ENCODE data around the gene RPS6KL1.

Gene RPS6KL1

DNA sequence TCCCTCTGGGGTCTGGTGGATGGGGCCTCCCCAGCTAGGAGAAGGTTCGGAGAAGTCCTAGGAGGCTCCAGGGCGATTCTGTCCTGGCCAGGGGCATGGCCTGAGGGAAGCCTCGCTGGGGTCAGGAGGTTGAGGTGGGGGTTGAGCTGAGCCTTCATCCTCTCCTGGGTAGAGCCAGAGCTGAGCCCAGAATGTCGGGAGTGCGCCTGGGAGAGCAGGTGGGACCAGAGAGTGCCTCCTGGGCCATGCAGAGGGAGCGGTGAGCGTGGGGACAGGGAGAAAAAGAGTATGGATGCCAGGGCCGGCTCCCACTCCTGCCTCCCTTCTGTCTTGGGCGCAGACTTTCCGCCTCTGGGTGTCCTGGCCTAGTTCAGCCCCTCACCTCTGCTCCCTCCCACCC is 13.1 kb downstream of the RPS6KL1 start (continued):
- TF ChIP-seq ZFHX2 (tag by site-specific recombination; conservative IDR thresholded peaks at IDR 0.05) (no peak), ZFP69B (tag by site-specific recombination; IDR thresholded peaks at IDR 0.05) (no peak), ZNF561 (tag by site-specific recombination; IDR thresholded peaks at IDR 0.05; ENCODE audit: borderline replicate concordance) (no peak), ZNF654 (tag by site-specific recombination; IDR thresholded peaks at IDR 0.05; ENCODE audit: low read depth) (no peak)

DNA sequence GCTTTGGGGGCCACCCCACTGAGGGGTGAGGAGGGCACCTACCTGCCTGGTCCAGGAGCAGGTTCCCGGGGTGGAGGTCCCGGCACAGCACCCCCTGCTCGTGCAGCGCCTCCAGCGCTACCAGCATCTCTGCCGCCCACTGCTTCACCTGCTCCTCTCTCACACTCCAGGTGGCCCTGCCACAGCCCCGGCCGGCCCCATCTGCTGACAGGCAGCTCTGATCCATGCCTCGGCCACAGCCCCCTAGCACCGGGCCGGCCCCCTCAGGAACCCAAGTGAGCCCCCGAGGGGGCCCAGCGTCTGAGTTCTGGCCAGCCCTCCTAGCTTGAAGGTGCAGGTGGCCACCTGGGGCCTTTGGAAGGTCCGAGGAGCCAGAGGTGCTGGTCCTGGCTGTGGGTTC is 13.6 kb downstream of the RPS6KL1 start:
- ChIA-PET POLR2A (no interaction called here), CTCF (interaction anchor here (6.3 kb wide), 1 partner anchor 14 kb away, joined by 64 read pairs; no protein-coding TSS in a partner anchor)
- Histone ChIP-seq H3K36me3 (ENCODE audit: control insufficient read depth in 2 of 2, insufficient read depth in 1 of 2, low read length in 2 of 2) (peaks cover 0 to 21% of the 10 kb centered on the region in 2 experiments; a peak in 2 of 3 replicates), H3K27ac (ENCODE audit: extremely low read depth, low read depth, low read length) (no peak overlapping the region), H3K4me1 (ENCODE audit: control insufficient read depth, insufficient read depth, low read length) (no peaks in the 10 kb centered on the region), H3K9me3 (ENCODE audit: control insufficient read depth, insufficient read depth, low read depth, low read length) (no peaks in the 10 kb centered on the region), H3K4me3 (ENCODE audit: low read depth, low read length) (no peak overlapping the region)
- TF ChIP-seq, protein P1, sequence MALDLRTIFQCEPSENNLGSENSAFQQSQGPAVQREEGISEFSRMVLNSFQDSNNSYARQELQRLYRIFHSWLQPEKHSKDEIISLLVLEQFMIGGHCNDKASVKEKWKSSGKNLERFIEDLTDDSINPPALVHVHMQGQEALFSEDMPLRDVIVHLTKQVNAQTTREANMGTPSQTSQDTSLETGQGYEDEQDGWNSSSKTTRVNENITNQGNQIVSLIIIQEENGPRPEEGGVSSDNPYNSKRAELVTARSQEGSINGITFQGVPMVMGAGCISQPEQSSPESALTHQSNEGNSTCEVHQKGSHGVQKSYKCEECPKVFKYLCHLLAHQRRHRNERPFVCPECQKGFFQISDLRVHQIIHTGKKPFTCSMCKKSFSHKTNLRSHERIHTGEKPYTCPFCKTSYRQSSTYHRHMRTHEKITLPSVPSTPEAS (tag by site-specific recombination; IDR thresholded peaks at IDR 0.05): no peak

DNA sequence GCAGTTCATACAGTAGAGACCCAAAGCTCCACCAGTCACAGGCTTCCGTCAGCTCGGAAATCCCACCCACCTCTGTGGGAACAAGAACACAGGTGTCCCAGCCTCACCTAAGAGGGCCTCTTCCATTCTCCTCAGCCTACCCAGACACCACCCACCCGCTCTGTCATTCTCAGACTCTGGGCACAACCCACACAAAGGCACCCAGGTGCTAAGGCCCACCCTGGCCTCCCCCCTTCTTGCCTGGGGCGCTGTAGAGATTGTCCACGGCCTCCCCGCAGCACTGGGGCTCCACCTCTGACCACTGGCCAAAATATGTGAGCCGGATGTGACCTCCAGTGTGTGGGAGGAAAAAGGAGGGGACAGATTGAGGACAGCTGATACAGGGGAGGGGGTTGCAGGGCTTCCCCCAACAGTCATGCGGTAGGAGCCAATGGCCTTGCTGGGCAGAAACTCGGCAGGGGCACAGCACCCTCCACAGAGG is 14.2 kb downstream of the RPS6KL1 start:
- H3K9me3 ChIP-seq (ENCODE audit: control insufficient read depth, insufficient read depth, low read depth, low read length): no peaks in the 10 kb centered on the region
- H3K4me1 ChIP-seq (ENCODE audit: control insufficient read depth, insufficient read depth, low read length): no peaks in the 10 kb centered on the region
- H3K36me3 ChIP-seq (ENCODE audit: control insufficient read depth in 2 of 2, insufficient read depth in 1 of 2, low read length in 2 of 2): peaks cover 0 to 27% of the 10 kb centered on the region in 2 experiments; a peak in 2 of 3 replicates
- POLR2A ChIA-PET: interaction anchor here (1.0 to 1.4 kb wide), 2 partner anchors 10 to 14 kb away, joined by 5 to 7 read pairs; partner anchors contain the start of gene RPS6KL1
- TF ChIP-seq SP2 (tag by site-specific recombination; IDR thresholded peaks at IDR 0.05): peak; percentile 37
- TF ChIP-seq ZNF133 (tag by site-specific recombination; IDR thresholded peaks at IDR 0.05): no peak
- peak; percentile 64 for TF ChIP-seq ZFHX2 (tag by site-specific recombination; conservative IDR thresholded peaks at IDR 0.05)
- CTCF ChIA-PET: interaction anchor here (0.7 to 6.3 kb wide), 5 partner anchors 13 to 300 kb away, joined by 3 to 195 read pairs (median 4); no protein-coding TSS in a partner anchor
- H3K4me3 ChIP-seq (ENCODE audit: low read depth, low read length): no peak overlapping the region
- H3K27ac ChIP-seq (ENCODE audit: extremely low read depth, low read depth, low read length): no peak overlapping the region

DNA sequence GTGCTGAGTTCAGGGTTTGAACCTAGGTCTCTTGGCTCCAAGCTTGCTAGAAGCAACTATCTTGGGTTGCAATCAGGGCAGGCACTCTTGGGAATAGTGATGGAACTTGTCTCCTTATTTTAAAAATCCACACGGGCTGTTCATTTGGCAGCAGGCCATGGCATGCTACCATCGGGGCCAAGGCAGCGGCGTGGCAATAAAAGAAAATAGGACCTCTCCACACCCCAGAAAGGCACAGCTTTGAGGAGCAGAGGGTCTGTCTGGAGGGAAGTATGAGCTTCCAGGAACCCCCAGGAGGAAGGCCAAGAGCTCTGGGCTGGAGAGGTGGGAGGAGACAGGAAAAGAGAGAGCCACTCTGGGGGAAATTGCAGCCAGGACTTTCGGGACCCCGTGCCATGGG is 15.3 kb downstream of the RPS6KL1 start:
- Histone ChIP-seq H3K4me1 (ENCODE audit: control insufficient read depth, insufficient read depth, low read length) (no peaks in the 10 kb centered on the region), H3K36me3 (ENCODE audit: control insufficient read depth in 2 of 2, insufficient read depth in 1 of 2, low read length in 2 of 2) (peaks cover 1 to 37% of the 10 kb centered on the region in 2 experiments; a peak in 2 of 3 replicates), H3K27ac (ENCODE audit: extremely low read depth, low read depth, low read length) (no peak overlapping the region), H3K4me3 (ENCODE audit: low read depth, low read length) (no peak overlapping the region), H3K9me3 (ENCODE audit: control insufficient read depth, insufficient read depth, low read depth, low read length) (no peaks in the 10 kb centered on the region)
- TF ChIP-seq ZNF175 (tag by site-specific recombination; IDR thresholded peaks at IDR 0.05) (no peak), ZNF514 (tag by site-specific recombination; IDR thresholded peaks at IDR 0.05) (no peak), ZFP41 (tag by site-specific recombination; IDR thresholded peaks at IDR 0.05; ENCODE audit: borderline replicate concordance) (no peak), OSR2 (tag by site-specific recombination; IDR thresholded peaks at IDR 0.05) (no peak), ZFP69B (tag by site-specific recombination; IDR thresholded peaks at IDR 0.05) (no peak), ZNF202 (tag by site-specific recombination; IDR thresholded peaks at IDR 0.05; ENCODE audit: borderline replicate concordance) (no peak), KLF10 (tag by site-specific recombination; IDR thresholded peaks at IDR 0.05) (no peak), ZNF596 (tag by site-specific recombination; IDR thresholded peaks at IDR 0.05) (no peak), ZNF747 (tag by site-specific recombination; IDR thresholded peaks at IDR 0.05) (no peak), ZBTB1 (tag by site-specific recombination; IDR thresholded peaks at IDR 0.05) (no peak), ZNF776 (tag by site-specific recombination; IDR thresholded peaks at IDR 0.05; ENCODE audit: borderline replicate concordance) (no peak), ZNF239 (tag by site-specific recombination; IDR thresholded peaks at IDR 0.05) (no peak), ZNF426 (tag by site-specific recombination; IDR thresholded peaks at IDR 0.05) (no peak)
- TF ChIP-seq, protein P2, sequence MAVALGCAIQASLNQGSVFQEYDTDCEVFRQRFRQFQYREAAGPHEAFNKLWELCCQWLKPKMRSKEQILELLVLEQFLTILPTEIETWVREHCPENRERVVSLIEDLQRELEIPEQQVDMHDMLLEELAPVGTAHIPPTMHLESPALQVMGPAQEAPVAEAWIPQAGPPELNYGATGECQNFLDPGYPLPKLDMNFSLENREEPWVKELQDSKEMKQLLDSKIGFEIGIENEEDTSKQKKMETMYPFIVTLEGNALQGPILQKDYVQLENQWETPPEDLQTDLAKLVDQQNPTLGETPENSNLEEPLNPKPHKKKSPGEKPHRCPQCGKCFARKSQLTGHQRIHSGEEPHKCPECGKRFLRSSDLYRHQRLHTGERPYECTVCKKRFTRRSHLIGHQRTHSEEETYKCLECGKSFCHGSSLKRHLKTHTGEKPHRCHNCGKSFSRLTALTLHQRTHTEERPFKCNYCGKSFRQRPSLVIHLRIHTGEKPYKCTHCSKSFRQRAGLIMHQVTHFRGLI (tag by site-specific recombination; IDR thresholded peaks at IDR 0.05): no peak
- CTCF ChIA-PET: interaction anchor here (0.6 to 6.3 kb wide), 6 partner anchors 12 to 48 kb away, joined by 3 to 195 read pairs (median 5); no protein-coding TSS in a partner anchor
- POLR2A ChIA-PET: interaction anchor here (1.0 to 2.2 kb wide), 3 partner anchors 9 to 46 kb away, joined by 5 to 9 read pairs (median 7); partner anchors contain the start of gene RPS6KL1
